NT2/D1 (cell line): Measurements from ENCODE around the gene GLG1.

ENCODE experiments used
- DNase-seq: peaks from one replicate; pipeline ENCODE4 v3.0.0-alpha.2; 2011; ENCODE audit warnings: low read depth, low spot score
- H3K27me3 ChIP-seq: 2 replicates; pipeline ENCODE4 v1.6.0; 2011; ENCODE audit warnings: mild to moderate bottlenecking; ENCODE audit not compliant: insufficient read length, insufficient read depth
- H3K36me3 ChIP-seq: 2 replicates; pipeline ENCODE4 v1.6.1; 2011; ENCODE audit warnings: mild to moderate bottlenecking, low read length, mixed read lengths; ENCODE audit not compliant: insufficient read depth, insufficient read length
- H3K4me1 ChIP-seq: 2 replicates; pipeline ENCODE4 v1.5.1; 2011; ENCODE audit not compliant: insufficient read depth, insufficient read length
- H3K4me3 ChIP-seq: 2 replicates; pipeline ENCODE4 v1.5.1; 2011; ENCODE audit warnings: low read depth; ENCODE audit not compliant: insufficient read length
- H3K9ac ChIP-seq: 2 replicates; pipeline ENCODE4 v1.6.0; 2011; ENCODE audit warnings: low read depth; ENCODE audit not compliant: insufficient read length
- H3K9me3 ChIP-seq: 2 replicates; pipeline ENCODE4 v1.5.1; 2011; ENCODE audit warnings: mild to moderate bottlenecking, low read length; ENCODE audit not compliant: insufficient read depth
- SUZ12 ChIP-seq: IDR thresholded peaks from 2 replicates; pipeline ENCODE4 v1.6.1; 2011; ENCODE audit not compliant: insufficient read length, insufficient read depth; ENCODE audit errors: extremely low read depth
- YY1 ChIP-seq: IDR thresholded peaks from 2 replicates; pipeline ENCODE4 v1.6.1; 2011; ENCODE audit not compliant: insufficient read length, insufficient read depth
- ZNF274 ChIP-seq: IDR thresholded peaks from 2 replicates; pipeline ENCODE4 v1.6.1; 2011; ENCODE audit warnings: mild to moderate bottlenecking, low read depth, low read length

The GLG1 gene

DNA sequence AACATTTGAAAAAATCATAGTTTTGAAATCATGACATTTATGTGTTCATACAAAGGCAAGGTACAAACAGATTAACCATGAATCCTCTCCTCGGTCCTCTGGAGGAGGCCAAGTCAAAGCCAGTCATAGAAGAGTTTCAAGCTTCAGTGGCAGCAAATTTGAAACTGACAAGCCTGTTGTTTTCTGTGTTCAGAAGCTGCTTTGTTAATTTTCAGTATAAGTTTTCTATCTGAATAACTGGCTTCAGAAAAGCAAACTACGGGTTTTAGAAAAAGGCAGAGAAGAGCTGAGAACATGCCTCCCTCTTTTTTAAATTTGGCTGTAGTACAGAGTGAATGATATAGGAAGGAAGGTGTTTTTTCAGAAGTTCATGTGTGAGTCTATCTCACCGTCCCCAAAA lies 106.0 kb downstream of the GLG1 start:
- Histone ChIP-seq H3K4me1 (no peaks in the 10 kb centered on the region), H3K27me3 (no peaks in the 10 kb centered on the region), H3K9ac (no peak overlapping the region), H3K36me3 (peaks cover 35% of the 10 kb centered on the region), H3K4me3 (no peak overlapping the region), H3K9me3 (no peaks in the 10 kb centered on the region)
- TF ChIP-seq YY1 (no peak), ZNF274 (no peak)
- DNase-seq, result no peak

- DNase-seq, result no peak
- no peaks in the 10 kb centered on the region for H3K27me3 ChIP-seq
- no peaks in the 10 kb centered on the region for H3K4me1 ChIP-seq
- TF ChIP-seq YY1, result no peak
- no peak for TF ChIP-seq ZNF274
- no peak for TF ChIP-seq SUZ12
- no peaks in the 10 kb centered on the region for H3K9me3 ChIP-seq
- no peak overlapping the region for H3K4me3 ChIP-seq
- peaks cover 46% of the 10 kb centered on the region for H3K36me3 ChIP-seq
- H3K9ac ChIP-seq, result no peak overlapping the region
Observed at GRCh38 chr16:74499114-74499513, 107.8 kb downstream of the GLG1 start.

GRCh38 chr16:74497761-74498160 lies 109.2 kb downstream of the GLG1 start:
- TF ChIP-seq ZNF274 (no peak), YY1 (no peak), SUZ12 (no peak)
- peaks cover 43% of the 10 kb centered on the region for H3K36me3 ChIP-seq
- no peak overlapping the region for H3K9ac ChIP-seq
- no peak for DNase-seq
- no peak overlapping the region for H3K4me3 ChIP-seq
- H3K4me1 ChIP-seq, result no peaks in the 10 kb centered on the region
- H3K27me3 ChIP-seq, result no peaks in the 10 kb centered on the region
- no peaks in the 10 kb centered on the region for H3K9me3 ChIP-seq

DNA sequence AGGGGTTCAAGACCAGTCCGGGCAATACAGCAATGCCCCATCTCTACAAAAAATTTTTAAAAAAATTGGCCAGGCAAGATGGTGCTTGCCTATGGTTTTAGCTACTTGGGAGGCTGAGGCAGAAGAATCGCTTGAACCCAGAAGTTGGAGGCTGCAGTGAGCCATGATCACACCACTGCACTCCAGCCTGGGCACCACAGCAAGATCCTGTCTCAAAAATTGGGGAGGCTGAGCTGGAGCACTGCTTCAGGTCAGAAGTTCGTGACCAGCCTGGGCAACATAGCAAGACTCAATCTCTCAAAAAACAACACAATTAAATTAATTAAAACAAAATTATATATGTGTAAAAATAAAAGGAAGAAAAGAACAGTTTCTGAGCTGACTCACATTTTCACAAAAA lies 110.9 kb downstream of the GLG1 start:
- peaks cover 41% of the 10 kb centered on the region for H3K36me3 ChIP-seq
- H3K4me1 ChIP-seq, result no peaks in the 10 kb centered on the region
- H3K27me3 ChIP-seq, result no peaks in the 10 kb centered on the region
- H3K9ac ChIP-seq, result no peak overlapping the region
- H3K4me3 ChIP-seq, result no peak overlapping the region
- no peaks in the 10 kb centered on the region for H3K9me3 ChIP-seq
- TF ChIP-seq ZNF274 (no peak), YY1 (no peak), SUZ12 (no peak)
- DNase-seq, result no peak

- no peak for TF ChIP-seq SUZ12
- no peak for TF ChIP-seq ZNF274
- TF ChIP-seq YY1, result no peak
- Histone ChIP-seq H3K36me3 (peaks cover 62% of the 10 kb centered on the region), H3K4me1 (no peaks in the 10 kb centered on the region), H3K4me3 (no peak overlapping the region), H3K9ac (no peak overlapping the region), H3K9me3 (no peaks in the 10 kb centered on the region), H3K27me3 (no peaks in the 10 kb centered on the region)
- no peak for DNase-seq
Observed at GRCh38 chr16:74492976-74493375, 113.9 kb downstream of the GLG1 start.

DNA sequence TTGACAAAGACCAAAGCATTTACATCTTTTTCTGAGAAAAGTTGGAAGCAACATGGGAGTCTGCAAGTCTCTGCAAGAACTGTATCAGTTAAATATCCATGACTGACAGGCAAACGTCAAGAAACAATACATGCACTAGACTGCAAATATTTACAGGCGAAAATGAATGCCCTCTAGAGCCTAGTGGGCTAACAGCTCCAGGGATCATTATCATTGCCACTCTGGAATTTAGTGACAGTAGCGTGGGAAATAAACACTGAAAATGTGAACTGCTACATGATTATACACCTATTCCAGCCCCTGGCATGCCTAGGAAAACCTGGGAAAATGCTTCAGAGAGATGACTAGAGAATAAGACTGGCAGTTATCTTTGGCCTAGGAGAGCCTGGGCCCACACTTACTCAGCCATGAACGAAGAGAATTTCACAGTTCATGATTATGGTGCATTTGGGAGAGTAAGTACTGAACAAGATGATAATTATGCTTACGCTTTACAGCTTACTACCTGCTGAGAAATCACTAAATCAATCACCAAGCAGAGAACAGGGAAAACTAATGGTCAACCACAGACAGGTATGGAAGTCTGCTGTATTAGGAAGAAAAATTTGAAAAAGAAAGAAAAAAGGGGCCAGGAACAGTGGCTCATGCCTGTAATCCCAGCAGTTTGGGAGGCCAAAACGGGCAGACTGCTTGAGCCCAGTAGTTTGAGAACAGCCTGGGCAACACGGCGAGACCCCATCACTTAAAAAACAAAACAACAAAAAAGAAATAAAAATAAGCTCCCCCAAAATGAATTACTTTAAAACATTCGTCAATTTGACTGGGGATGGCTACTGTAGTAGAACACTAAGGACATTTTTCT lies 119.0 kb downstream of the GLG1 start:
- Histone ChIP-seq H3K9me3 (no peaks in the 10 kb centered on the region), H3K4me3 (no peak overlapping the region), H3K27me3 (no peaks in the 10 kb centered on the region), H3K36me3 (peaks cover 61% of the 10 kb centered on the region), H3K4me1 (no peaks in the 10 kb centered on the region), H3K9ac (no peak overlapping the region)
- DNase-seq, result no peak
- TF ChIP-seq SUZ12, result no peak
- no peak for TF ChIP-seq YY1
- TF ChIP-seq ZNF274, result no peak

DNA sequence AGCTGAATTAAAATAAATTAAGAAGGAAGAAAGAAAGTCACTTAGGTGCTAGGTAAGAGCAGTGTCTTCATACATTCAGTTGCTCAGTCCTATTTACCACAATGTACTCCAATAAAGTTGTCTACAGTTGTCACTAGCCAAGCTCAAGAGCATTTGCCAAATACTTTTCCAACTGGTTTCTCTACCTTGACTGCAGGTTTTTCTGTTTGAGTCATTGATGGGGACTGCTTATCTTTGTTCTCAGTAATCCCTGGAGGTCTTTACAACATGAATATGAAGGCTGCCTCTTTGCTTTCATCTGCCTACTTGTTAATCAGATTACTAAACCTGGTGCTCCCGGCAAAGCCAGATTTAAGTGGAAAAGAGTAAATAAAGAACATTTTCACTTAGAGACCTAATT lies 121.0 kb downstream of the GLG1 start:
- H3K4me1 ChIP-seq, result no peaks in the 10 kb centered on the region
- H3K9ac ChIP-seq, result no peak overlapping the region
- no peak overlapping the region for H3K4me3 ChIP-seq
- no peak for DNase-seq
- no peaks in the 10 kb centered on the region for H3K9me3 ChIP-seq
- no peak for TF ChIP-seq ZNF274
- no peak for TF ChIP-seq SUZ12
- TF ChIP-seq YY1, result no peak
- H3K36me3 ChIP-seq, result peaks cover 66% of the 10 kb centered on the region
- H3K27me3 ChIP-seq, result no peaks in the 10 kb centered on the region
